GM21423 (cell line): ENCODE measurements around the gene CSDE1.

Experiments
- ATAC-seq: cut with Tn5 transposase; IDR thresholded peaks from one replicate; pipeline ENCODE4 v1.9.1; 2021; ENCODE audit warnings: mild to moderate bottlenecking, moderate library complexity; ENCODE audit not compliant: unreplicated experiment

The CSDE1 gene

GRCh38 chr1:114750780-114751179, 7.0 kb downstream of the CSDE1 start:
- ATAC-seq, result no peak

- no peak for ATAC-seq
Observed at GRCh38 chr1:114749835-114750234, 7.9 kb downstream of the CSDE1 start.

- no peak for ATAC-seq
Observed at GRCh38 chr1:114746450-114747121, 11.2 kb downstream of the CSDE1 start.

GRCh38 chr1:114745291-114745690, 12.5 kb downstream of the CSDE1 start:
- no peak for ATAC-seq

GRCh38 chr1:114741963-114742746, 15.6 kb downstream of the CSDE1 start:
- no peak for ATAC-seq

- no peak for ATAC-seq
Observed at GRCh38 chr1:114740331-114740730, 17.5 kb downstream of the CSDE1 start.

- no peak for ATAC-seq
Observed at GRCh38 chr1:114737314-114737849, 20.4 kb downstream of the CSDE1 start.

GRCh38 chr1:114735479-114735878, 22.3 kb downstream of the CSDE1 start:
- no peak for ATAC-seq

- no peak for ATAC-seq
Observed at GRCh38 chr1:114729782-114730181, 28.0 kb downstream of the CSDE1 start.

- ATAC-seq, result no peak
Observed at GRCh38 chr1:114728553-114728952, 29.2 kb downstream of the CSDE1 start.

- ATAC-seq, result no peak
Observed at GRCh38 chr1:114725230-114725629, 32.6 kb downstream of the CSDE1 start.

GRCh38 chr1:114723915-114724314, 33.9 kb downstream of the CSDE1 start:
- ATAC-seq, result no peak

GRCh38 chr1:114723457-114723856, 34.3 kb downstream of the CSDE1 start:
- no peak for ATAC-seq

- no peak for ATAC-seq
Observed at GRCh38 chr1:114720492-114720891, 37.3 kb downstream of the CSDE1 start.

GRCh38 chr1:114719424-114719787, 38.4 kb downstream of the CSDE1 start:
- no peak for ATAC-seq

GRCh38 chr1:114718661-114719423, 38.9 kb downstream of the CSDE1 start:
- ATAC-seq, result no peak

- peak; percentile 94 for ATAC-seq
Observed at GRCh38 chr1:114716304-114717170, 41.2 kb downstream of the CSDE1 start, which contains the start of gene NRAS. TSS of gene NRAS (minus strand) at chr1:114716771. CDS start at chr1:114716160, 611 bp downstream.

GRCh38 chr1:114715952-114716303, 41.9 kb downstream of the CSDE1 start:
- no peak for ATAC-seq

- no peak for ATAC-seq
Observed at GRCh38 chr1:114712977-114713376, 44.8 kb downstream of the CSDE1 start.

GRCh38 chr1:114710360-114710759, 47.4 kb downstream of the CSDE1 start:
- ATAC-seq, result no peak
